Vagina (tissue), 2 donors: ENCODE results near the gene KIR3DL3.

Experiments
- CTCF ChIP-seq, 3 experiments: fragments of 450-650 bp in 2 of 3; fragments of 200-600 bp in 1 of 3; sonication (generic) in 1 of 3; IDR thresholded peaks; one replicate each; pipeline ENCODE4 v1.5.1; 2017 to 2019; ENCODE audit warnings: antibody characterized with exemption in 3 of 3, mild to moderate bottlenecking in 2 of 3, moderate library complexity in 2 of 3
- POLR2A ChIP-seq, 2 donors: fragments of 450-650 bp; IDR thresholded peaks; one replicate each; pipeline ENCODE4 v1.6.1; 2017; ENCODE audit warnings: antibody characterized with exemption in 2 of 2, mild to moderate bottlenecking in 2 of 2, moderate library complexity in 2 of 2

- no peak for TF ChIP-seq CTCF (IDR thresholded peaks at IDR 0.05)
- no peak for TF ChIP-seq POLR2A (IDR thresholded peaks at IDR 0.05)
These were observed 47.0 kb upstream of the KIR3DL3 start for GRCh38 chr19:54677217-54677616.
